Glutamatergic neuron (in vitro differentiated cells): ENCODE results near the gene ARHGAP10. TPM values are rescaled to one million over a fixed set of nuclear protein-coding genes. Genes with fewer than 3 reads are reported as not detected.

ENCODE experiments used
- DNase-seq: peaks from one replicate; pipeline ENCODE4 v3.0.0; 2022
- H3K27ac Mint-ChIP-seq: one replicate; pipeline ENCODE4 v1.8.0; 2020; ENCODE audit warnings: mild to moderate bottlenecking, mixed read lengths, inconsistent platforms; ENCODE audit not compliant: unreplicated experiment
- H3K27me3 Mint-ChIP-seq: one replicate; pipeline ENCODE4 v1.8.0; 2020; ENCODE audit warnings: mild to moderate bottlenecking, moderate library complexity, mixed read lengths, inconsistent platforms; ENCODE audit not compliant: unreplicated experiment
- H3K36me3 Mint-ChIP-seq: one replicate; pipeline ENCODE4 v1.8.0; 2020; ENCODE audit warnings: mild to moderate bottlenecking, mixed read lengths, inconsistent platforms; ENCODE audit not compliant: unreplicated experiment
- H3K4me1 Mint-ChIP-seq: one replicate; pipeline ENCODE4 v1.8.0; 2020; ENCODE audit warnings: mild to moderate bottlenecking, low read depth, mixed read lengths, inconsistent platforms; ENCODE audit not compliant: unreplicated experiment
- H3K4me3 Mint-ChIP-seq: one replicate; pipeline ENCODE4 v1.8.0; 2020; ENCODE audit warnings: mild to moderate bottlenecking, mixed read lengths, inconsistent platforms; ENCODE audit not compliant: unreplicated experiment
- H3K9me3 Mint-ChIP-seq: one replicate; pipeline ENCODE4 v1.8.0; 2020; ENCODE audit warnings: mild to moderate bottlenecking, moderate library complexity, mixed read lengths, inconsistent platforms; ENCODE audit not compliant: unreplicated experiment
- total RNA-seq: library from RNA; stranded (reverse); fragmentation: NEBNext Ultra II Directional; extraction: Animal tissue kit (Norgen Biotek cat#: 25700); gene quantifications from one replicate; pipeline ENCODE4 v1.2.1, GENCODE V29; 2021; ENCODE audit not compliant: unreplicated experiment
- TF ChIP-seq, protein P1 (sequence below): fragments of 200-600 bp; sonication (generic); IDR thresholded peaks from one replicate; pipeline ENCODE4 v1.5.0; 2021; ENCODE audit not compliant: partially characterized antibody, unreplicated experiment

Gene ARHGAP10
- total RNA-seq, 1 donor from 2014 or later: 19.7 TPM

DNA sequence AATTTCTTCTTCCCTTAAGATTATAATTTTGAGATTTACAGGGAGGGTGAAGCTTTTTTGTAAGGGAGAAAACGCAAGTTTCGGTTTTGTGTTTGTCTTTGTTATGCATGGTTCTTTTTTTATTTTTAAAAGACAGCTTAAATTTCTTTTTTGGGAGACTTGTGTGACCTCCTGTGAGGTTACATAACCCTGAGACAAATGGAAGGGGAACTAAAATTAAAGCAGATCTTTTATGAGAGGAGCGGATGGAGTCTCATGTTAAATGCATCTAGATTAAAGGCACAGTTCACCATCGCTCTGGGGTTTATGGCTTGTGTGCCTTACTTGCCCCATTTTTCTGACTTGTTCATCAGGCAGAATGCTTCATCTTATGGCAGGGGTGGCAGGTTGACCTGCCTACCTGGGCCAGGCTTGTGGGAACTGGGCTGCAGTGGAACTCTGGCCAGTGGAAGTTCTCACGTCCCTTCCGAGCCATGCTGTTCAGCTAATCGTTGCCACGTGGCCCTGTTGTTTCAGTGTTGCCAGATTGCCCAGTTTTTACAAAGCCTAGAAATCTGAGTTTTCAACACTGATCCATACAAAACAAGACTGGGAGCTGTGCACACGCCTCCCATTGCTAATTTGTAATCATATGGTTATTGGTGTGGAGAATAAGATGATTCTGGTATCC, 291.8 kb downstream of the ARHGAP10 start:
- H3K9me3 Mint-ChIP-seq: peaks cover 2% of the 10 kb centered on the region
- peaks cover 2% of the 10 kb centered on the region for H3K27me3 Mint-ChIP-seq
- TF ChIP-seq, protein P1, sequence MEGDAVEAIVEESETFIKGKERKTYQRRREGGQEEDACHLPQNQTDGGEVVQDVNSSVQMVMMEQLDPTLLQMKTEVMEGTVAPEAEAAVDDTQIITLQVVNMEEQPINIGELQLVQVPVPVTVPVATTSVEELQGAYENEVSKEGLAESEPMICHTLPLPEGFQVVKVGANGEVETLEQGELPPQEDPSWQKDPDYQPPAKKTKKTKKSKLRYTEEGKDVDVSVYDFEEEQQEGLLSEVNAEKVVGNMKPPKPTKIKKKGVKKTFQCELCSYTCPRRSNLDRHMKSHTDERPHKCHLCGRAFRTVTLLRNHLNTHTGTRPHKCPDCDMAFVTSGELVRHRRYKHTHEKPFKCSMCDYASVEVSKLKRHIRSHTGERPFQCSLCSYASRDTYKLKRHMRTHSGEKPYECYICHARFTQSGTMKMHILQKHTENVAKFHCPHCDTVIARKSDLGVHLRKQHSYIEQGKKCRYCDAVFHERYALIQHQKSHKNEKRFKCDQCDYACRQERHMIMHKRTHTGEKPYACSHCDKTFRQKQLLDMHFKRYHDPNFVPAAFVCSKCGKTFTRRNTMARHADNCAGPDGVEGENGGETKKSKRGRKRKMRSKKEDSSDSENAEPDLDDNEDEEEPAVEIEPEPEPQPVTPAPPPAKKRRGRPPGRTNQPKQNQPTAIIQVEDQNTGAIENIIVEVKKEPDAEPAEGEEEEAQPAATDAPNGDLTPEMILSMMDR: no peak
- peaks cover 3% of the 10 kb centered on the region for H3K4me1 Mint-ChIP-seq
- H3K27ac Mint-ChIP-seq: no peak overlapping the region
- H3K36me3 Mint-ChIP-seq: no peaks in the 10 kb centered on the region
- DNase-seq: no peak
- no peak overlapping the region for H3K4me3 Mint-ChIP-seq

DNA sequence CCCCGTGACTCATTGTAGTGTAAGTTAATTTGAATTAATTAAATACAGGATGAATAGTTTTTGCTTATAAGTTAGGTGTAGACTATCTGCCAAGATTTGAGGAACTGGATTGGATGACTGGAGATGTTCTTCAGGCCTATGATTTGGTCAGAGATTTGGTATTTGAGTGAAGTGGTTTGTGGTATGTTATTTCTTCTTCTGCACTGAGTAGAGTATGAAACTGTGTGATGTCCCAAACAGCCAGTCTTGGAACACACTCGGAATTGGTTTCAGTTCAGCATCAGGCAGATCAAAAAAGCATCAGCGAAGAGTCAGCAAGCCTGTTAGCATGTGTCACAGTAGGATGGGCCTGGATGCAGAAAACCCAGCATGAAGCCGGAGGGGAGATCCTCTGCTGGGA, 294.1 kb downstream of the ARHGAP10 start:
- TF ChIP-seq, protein P1: no peak
- DNase-seq: no peak
- H3K4me1 Mint-ChIP-seq: peaks cover 3% of the 10 kb centered on the region
- no peak overlapping the region for H3K4me3 Mint-ChIP-seq
- no peak overlapping the region for H3K27ac Mint-ChIP-seq
- peaks cover 2% of the 10 kb centered on the region for H3K9me3 Mint-ChIP-seq
- H3K36me3 Mint-ChIP-seq: no peaks in the 10 kb centered on the region
- H3K27me3 Mint-ChIP-seq: peaks cover 2% of the 10 kb centered on the region

DNA sequence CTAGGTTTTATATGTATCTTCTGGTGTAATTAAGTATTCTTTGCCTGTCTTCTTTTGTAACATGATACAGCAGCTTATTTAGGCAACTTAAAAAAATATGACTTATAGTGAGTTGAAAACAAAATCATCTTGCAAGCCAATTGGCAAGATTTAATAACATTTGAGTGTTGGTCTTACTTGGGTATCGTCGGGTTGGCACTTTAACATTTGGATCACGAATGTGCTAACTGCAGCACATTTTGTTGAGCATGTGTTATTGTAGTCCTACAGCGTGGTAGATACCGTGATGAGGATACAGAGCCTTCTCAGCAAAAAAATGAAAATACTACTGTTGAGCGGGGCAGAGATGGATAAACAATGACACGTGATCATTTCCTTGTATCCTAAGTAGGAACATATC, 295.3 kb downstream of the ARHGAP10 start:
- peaks cover 3% of the 10 kb centered on the region for H3K4me1 Mint-ChIP-seq
- H3K4me3 Mint-ChIP-seq: no peak overlapping the region
- peaks cover 2% of the 10 kb centered on the region for H3K9me3 Mint-ChIP-seq
- H3K27me3 Mint-ChIP-seq: peaks cover 2% of the 10 kb centered on the region
- TF ChIP-seq, protein P1: no peak
- H3K27ac Mint-ChIP-seq: no peak overlapping the region
- DNase-seq: no peak
- no peaks in the 10 kb centered on the region for H3K36me3 Mint-ChIP-seq

- no peak for DNase-seq
- Mint-ChIP-seq H3K4me3 (no peak overlapping the region), H3K27me3 (peaks cover 2% of the 10 kb centered on the region), H3K9me3 (peaks cover 2% of the 10 kb centered on the region), H3K4me1 (peaks cover 3% of the 10 kb centered on the region), H3K36me3 (no peaks in the 10 kb centered on the region), H3K27ac (no peak overlapping the region)
- TF ChIP-seq, protein P1: no peak
These were observed 297.9 kb downstream of the ARHGAP10 start for GRCh38 chr4:148029781-148030180.

DNA sequence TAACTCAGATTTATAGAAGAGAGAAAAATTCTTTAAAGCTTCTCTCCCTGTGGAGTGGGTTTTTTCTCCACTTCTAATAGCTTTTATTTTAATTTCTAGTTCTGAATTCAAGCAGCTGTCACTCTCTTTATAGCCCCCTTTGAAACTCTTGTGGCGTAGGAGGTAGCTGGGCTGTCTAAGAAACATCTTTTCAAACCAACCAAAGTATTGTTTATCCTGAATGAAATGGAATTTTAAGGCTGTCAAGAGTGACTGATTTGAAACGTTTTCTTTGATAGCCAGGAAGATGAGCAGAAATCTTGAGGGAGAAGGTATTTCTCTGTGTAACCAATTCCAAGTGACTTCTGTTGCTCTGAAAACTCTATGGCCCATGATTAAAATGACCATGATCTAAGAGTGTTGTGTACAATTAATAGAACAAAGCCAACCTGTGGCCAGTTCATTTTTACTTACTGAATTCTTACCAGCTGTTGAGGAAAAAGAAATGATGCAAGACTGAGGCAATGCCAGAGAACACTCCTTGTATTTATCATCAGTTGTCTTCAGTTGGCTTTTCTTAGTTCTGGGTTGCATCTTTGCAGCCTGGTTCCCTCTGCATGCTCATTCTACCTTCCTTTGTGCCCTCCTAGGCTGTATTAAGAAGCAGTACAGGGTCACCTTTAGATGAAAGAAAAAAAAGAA, 298.4 kb downstream of the ARHGAP10 start:
- H3K9me3 Mint-ChIP-seq: peaks cover 2% of the 10 kb centered on the region
- H3K4me3 Mint-ChIP-seq: no peak overlapping the region
- no peak overlapping the region for H3K27ac Mint-ChIP-seq
- peaks cover 3% of the 10 kb centered on the region for H3K4me1 Mint-ChIP-seq
- TF ChIP-seq, protein P1: no peak
- no peaks in the 10 kb centered on the region for H3K36me3 Mint-ChIP-seq
- DNase-seq: no peak
- H3K27me3 Mint-ChIP-seq: peaks cover 2% of the 10 kb centered on the region
